DLD1 (cell line): ENCODE results near the gene OR6B1.
"Not testable (repeated sequence)": the region's sequence is repeated elsewhere in the genome, so short reads cannot be mapped to it uniquely, and the experiment has no call there.

Experiments
- in situ Hi-C: cut with HindIII; loops from 2 replicates; pipeline ENCODE4 v1.10.0; 2017; ENCODE audit warnings: low sequenced_read_pairs

OR6B1 gene

DNA sequence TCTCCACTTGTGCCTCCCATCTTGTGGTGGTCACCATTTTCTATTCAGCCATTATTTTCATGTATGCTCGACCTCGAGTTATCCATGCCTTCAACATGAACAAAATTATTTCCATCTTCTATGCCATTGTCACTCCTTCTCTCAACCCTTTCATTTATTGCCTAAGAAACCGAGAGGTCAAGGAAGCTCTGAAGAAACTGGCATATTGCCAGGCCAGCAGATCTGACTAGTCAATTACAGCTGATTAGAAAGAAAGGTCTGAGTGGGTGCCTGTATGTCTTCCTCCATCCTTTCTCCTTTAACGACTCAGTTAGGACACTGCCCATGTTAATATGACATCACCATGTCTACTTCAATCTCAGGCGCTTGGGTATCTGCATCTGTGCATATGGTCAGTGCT lies 4.6 kb downstream of the OR6B1 start:
- in situ Hi-C loops, result no loop called here

- in situ Hi-C loops, result no loop called here
Measured at GRCh38 chr7:144006029-144006691, 6.0 kb downstream of the OR6B1 start.

- in situ Hi-C loops, result no loop called here
Measured at GRCh38 chr7:144006692-144007042, 6.5 kb downstream of the OR6B1 start.

GRCh38 chr7:144009361-144009760 lies 9.2 kb downstream of the OR6B1 start:
- in situ Hi-C loops, result no loop called here

- in situ Hi-C loops, result not testable (repeated sequence)
Measured at GRCh38 chr7:144010061-144010460, 9.9 kb downstream of the OR6B1 start.

DNA sequence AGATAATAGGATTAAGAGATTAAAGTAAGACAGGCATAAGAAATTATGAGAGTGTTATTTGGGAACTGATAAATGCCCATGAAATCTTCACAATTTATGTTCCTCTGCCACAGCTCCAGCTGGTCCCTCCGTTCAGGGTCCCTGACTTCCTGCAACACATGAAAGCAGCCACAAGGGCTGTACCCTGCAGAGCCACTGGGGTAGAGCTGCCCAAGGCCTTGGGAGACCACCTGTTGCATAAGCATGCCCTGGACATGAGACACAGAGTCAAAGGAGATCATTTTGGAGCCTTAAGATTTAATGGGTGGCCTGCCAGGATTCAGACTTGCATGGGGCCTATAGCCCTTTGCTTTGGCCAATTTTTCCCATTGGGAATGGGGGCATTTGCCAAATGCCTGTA lies 10.7 kb downstream of the OR6B1 start:
- in situ Hi-C loops, result not testable (repeated sequence)

DNA sequence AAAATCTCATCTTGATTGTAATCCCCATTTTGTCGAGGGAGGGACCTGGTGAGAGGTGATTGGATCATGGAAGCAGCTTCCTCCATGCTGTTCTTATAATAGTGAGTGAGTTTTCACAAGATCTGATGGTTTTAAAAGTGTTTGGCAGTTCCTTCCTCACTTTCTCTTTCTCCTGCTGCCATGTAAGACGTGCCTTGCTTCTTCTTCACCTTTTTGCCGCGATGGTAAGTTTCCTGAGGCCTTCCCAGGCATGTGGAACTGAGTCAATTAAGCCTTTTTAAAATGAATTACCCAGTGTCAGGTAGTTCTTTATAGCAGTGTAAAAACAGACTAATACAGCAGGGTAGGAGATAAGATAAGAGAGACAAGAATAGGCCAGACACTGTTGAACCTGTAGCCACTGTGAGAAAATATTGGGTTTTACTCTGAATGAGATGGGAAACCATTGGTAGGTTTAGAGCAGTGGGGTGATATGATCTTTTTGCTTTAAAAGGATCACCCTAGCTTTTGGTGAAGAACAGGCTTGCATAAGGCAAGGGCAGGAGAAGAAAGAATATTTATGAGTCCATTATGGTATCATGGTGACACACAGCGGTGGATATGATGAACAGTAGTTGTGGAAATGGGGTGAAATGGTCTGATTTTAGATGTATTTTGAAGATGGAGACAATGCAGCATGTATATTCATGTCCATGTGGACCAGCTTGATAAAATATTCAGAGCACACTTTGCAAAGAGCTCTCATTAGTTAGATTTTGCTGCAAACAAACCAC lies 11.5 kb downstream of the OR6B1 start:
- in situ Hi-C loops, result no loop called here

GRCh38 chr7:144018065-144018464 lies 17.9 kb downstream of the OR6B1 start:
- in situ Hi-C loops, result no loop called here

- in situ Hi-C loops, result no loop called here
Measured at GRCh38 chr7:144019457-144019856, 19.3 kb downstream of the OR6B1 start.

DNA sequence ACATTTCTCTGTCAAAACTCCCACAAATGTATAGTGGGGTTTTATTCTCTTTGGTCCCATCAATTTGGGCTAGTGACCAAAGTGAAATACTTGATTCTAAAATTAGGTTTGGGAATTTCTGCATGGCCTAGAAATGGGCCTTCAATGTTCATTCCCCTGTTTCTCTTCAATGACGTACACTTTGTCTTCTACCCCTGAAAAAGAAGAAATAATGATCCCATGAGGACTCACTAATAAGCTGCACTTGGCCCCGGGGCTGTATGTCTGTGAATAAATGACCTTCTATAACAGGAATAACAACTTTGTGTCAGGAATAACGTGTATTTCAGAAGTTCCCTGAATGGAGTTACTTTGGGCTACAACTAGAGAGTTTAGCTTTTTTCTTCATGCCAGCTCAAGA lies 20.2 kb downstream of the OR6B1 start:
- in situ Hi-C loops, result no loop called here

GRCh38 chr7:144022169-144022568 lies 22.0 kb downstream of the OR6B1 start:
- in situ Hi-C loops, result no loop called here

- in situ Hi-C loops, result no loop called here
Measured at GRCh38 chr7:144023171-144023827, 23.2 kb downstream of the OR6B1 start.

DNA sequence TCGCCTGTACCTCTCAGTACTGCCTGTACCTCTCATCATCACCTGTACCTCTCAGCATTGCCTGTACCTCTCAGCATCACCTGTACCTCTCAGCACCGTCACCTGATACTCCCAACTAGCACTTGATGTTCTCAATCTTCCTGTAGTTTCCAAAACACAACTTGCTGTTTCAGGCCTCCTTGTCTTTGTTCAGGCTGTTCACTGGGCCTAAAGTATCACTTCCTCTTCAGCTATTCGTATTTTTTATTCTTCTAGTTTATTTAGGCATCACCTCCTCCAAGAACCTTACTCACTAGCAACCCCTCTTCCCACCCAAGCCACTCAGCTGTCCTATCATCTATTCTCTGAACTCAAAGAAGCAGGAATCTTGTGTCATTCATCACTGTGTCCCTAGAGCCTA lies 24.1 kb downstream of the OR6B1 start:
- in situ Hi-C loops, result no loop called here

DNA sequence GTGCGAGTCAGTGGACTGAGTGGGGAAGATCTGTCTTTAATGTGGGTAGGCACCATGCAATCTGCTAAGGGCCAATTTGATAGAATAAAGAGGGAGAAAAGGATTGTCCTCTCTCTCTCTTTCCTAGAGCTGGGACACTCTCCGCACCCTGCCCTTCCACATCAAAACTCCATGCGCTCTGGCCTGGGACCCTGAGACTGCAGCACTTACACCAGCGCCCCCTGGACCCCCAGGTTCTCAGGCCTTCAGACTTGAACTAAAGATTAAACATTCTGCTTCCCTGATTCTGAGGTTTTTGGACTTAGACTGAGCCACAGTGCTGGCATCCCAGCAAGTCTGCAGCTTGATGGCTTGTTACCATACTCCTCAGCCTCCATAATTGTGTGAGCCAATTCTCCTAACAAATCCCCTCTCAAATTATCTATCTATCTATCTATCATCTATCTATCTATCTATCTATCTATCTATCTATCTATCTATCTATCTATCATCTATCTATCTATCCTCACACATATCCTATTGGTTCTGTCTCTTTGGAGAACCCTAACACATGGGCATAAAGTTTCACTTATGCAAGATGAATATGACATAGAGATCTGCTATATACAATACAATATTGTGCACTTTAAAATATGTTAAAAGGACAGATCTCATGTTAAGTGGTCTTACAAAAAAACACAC lies 26.2 kb downstream of the OR6B1 start:
- in situ Hi-C loops, result no loop called here

GRCh38 chr7:144027070-144027469 lies 26.9 kb downstream of the OR6B1 start:
- in situ Hi-C loops, result no loop called here

- in situ Hi-C loops, result no loop called here
Measured at GRCh38 chr7:144027974-144028373, 27.9 kb downstream of the OR6B1 start.

DNA sequence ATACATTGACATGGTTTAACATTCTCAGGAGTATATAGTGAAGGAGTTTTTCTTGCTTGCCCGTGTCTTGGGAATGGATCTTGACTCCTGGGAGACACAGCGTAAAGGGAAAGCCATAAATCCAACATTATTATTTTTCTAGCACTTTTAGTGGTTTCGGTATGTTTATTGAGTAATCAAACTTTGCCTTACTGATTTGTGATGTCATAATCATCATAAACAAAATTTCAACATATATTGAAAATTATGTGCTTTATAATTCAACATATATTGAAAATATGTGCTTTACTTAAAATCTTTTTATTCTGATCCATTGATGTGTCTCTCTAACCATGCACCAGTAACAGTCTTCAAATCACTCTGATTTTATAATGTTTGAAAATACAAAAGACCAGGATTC lies 28.4 kb downstream of the OR6B1 start:
- in situ Hi-C loops, result no loop called here

DNA sequence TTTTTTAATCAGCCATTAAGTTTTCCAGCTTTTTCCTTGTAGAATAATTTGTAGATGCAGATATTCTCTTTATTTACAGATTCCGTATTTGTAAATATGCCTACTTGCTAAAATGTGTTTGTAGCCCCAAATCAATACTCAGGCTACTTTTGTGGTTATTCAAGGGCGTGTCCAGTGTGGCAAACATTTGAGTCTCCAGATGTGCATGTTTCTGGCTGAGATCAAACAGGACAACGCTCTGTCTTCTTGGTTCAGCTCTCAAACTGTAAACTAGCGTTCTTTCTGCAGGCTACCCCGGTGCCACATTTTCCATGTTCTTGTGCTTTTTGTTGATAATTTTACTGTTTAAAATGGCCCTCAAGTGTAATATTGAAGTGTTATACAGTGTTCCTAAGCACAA lies 32.4 kb downstream of the OR6B1 start:
- in situ Hi-C loops, result no loop called here

- in situ Hi-C loops, result no loop called here
Measured at GRCh38 chr7:144032985-144033709, 33.0 kb downstream of the OR6B1 start.

- in situ Hi-C loops, result no loop called here
Measured at GRCh38 chr7:144035385-144035784, 35.3 kb downstream of the OR6B1 start.

DNA sequence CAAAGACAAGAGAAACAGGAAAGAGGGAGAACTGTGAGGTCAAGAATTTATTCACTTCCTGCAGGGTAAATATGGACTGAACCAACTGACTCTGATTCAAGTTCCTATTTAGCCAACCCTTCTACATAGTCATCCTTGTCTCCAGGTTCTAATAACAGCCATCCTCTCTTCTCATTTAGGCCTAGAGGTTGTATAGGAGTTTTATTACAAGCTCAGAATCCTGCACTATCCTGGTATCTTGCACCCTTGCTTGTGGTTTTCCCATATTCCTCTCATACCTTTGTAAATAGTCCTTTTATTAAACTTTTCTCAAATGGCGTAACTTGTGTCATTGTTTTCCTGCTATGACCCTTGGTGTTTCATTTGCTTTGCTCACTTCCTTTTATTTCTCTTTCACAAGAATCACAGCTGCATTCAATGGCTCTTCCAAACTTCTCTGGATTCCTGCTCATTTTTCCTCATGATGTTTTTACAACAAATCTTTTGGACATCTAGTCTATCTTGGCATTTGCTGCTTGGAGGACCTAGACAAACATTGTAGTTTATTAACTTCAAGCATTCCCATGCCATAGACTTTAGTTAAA lies 36.3 kb downstream of the OR6B1 start:
- in situ Hi-C loops, result no loop called here
